OCI-LY7 (cell line): Measurements from ENCODE around the gene HEMGN. TPM values are rescaled to one million over a fixed set of nuclear protein-coding genes. Genes with fewer than 3 reads are reported as not detected.

Source experiments
- BruUV-seq: library from RNA; stranded (reverse); fragments of 400-500 nt; replicated peaks from 2 replicates; lab custom pipeline; 2021; lab: Mats Ljungman, UMichigan
- CTCF ChIA-PET: fragments of 300-600 bp; sonication (Branson Sonifier 250); formaldehyde crosslinking; loops from one replicate; lab custom pipeline; 2022; ENCODE audit warnings: antibody characterized with exemption; ENCODE audit not compliant: unreplicated experiment; lab: Charles Lee
- POLR2A ChIA-PET: fragments of 300-600 bp; sonication (Branson Sonifier 250); formaldehyde crosslinking; loops from one replicate; lab custom pipeline; 2022; ENCODE audit warnings: antibody characterized with exemption; lab: Charles Lee
- DNase-seq: peaks from one replicate; pipeline ENCODE4 v3.0.0-alpha.2; 2015; ENCODE audit warnings: low spot score
- H2AFZ ChIP-seq: fragments of 200-600 bp; sonication (generic), shearing (Covaris generic); 2 replicates; pipeline ENCODE4 v1.6.1; 2014; ENCODE audit warnings: mild to moderate bottlenecking, antibody characterized with exemption, low read length, moderate library complexity
- H3K27ac ChIP-seq: fragments of 200-600 bp; sonication (generic); 2 replicates; pipeline ENCODE4 v1.5.1; 2014; ENCODE audit warnings: mixed run types, low read depth, mild to moderate bottlenecking, moderate library complexity, low read length, inconsistent platforms; ENCODE audit not compliant: poor library complexity, severe bottlenecking
- H3K36me3 ChIP-seq: fragments of 200-600 bp; sonication (generic); 2 replicates; pipeline ENCODE4 v1.6.1; 2014; ENCODE audit warnings: mild to moderate bottlenecking, antibody characterized with exemption, low read length, moderate library complexity, mixed read lengths; ENCODE audit not compliant: insufficient read depth
- H3K4me1 ChIP-seq: fragments of 200-600 bp; sonication (generic); 2 replicates; pipeline ENCODE4 v1.5.1; 2014; ENCODE audit warnings: mild to moderate bottlenecking, low read length; ENCODE audit not compliant: insufficient read depth, poor library complexity, severe bottlenecking
- H3K4me2 ChIP-seq: fragments of 200-600 bp; sonication (generic); 2 replicates; pipeline ENCODE4 v1.6.1; 2014; ENCODE audit warnings: mild to moderate bottlenecking, low read length
- H3K4me3 ChIP-seq: fragments of 200-600 bp; sonication (generic); 2 replicates; pipeline ENCODE4 v1.5.1; 2014; ENCODE audit warnings: mild to moderate bottlenecking, low read depth, low read length; ENCODE audit not compliant: poor library complexity, severe bottlenecking
- H3K79me2 ChIP-seq: fragments of 200-600 bp; sonication (generic); 2 replicates; pipeline ENCODE4 v1.6.1; 2016; ENCODE audit warnings: low read depth, mild to moderate bottlenecking, low read length, moderate library complexity, mixed read lengths; ENCODE audit not compliant: insufficient read depth
- H3K9me2 ChIP-seq: fragments of 200-600 bp; sonication (generic); 2 replicates; pipeline ENCODE4 v1.6.1; 2016; ENCODE audit warnings: mild to moderate bottlenecking, low read length, mixed read lengths; ENCODE audit not compliant: insufficient read depth
- H3K9me3 ChIP-seq: fragments of 200-600 bp; sonication (generic); 2 replicates; pipeline ENCODE4 v1.6.1; 2014; ENCODE audit warnings: mild to moderate bottlenecking, mixed run types, low read length, mixed read lengths
- H4K20me1 ChIP-seq: fragments of 200-600 bp; sonication (generic); 2 replicates; pipeline ENCODE4 v1.6.1; 2014; ENCODE audit warnings: mild to moderate bottlenecking, antibody characterized with exemption, low read length, moderate library complexity, mixed read lengths; ENCODE audit not compliant: insufficient read depth
- CTCF ChIP-seq: fragments of 200-600 bp; sonication (generic); conservative IDR thresholded peaks from 2 replicates; pipeline ENCODE4 v1.5.1; 2014; ENCODE audit warnings: mild to moderate bottlenecking, antibody characterized with exemption, low read length, moderate library complexity, mixed read lengths
- EZH2phosphoT487 ChIP-seq: fragments of 200-600 bp; sonication (generic); IDR thresholded peaks from 2 replicates; pipeline ENCODE4 v1.6.1; 2018; ENCODE audit warnings: low read depth, borderline replicate concordance, mild to moderate bottlenecking, mixed run types, antibody characterized with exemption, low read length, moderate library complexity, mixed read lengths
- intact Hi-C: fragments of 100-400 bp; cut with micrococcal nuclease; formaldehyde crosslinking; loops from one replicate; pipeline ENCODE4 v1.10.0; 2022; ENCODE audit not compliant: unreplicated experiment
- total RNA-seq, 2 experiments: library from RNA; depleted of rRNA in 1 of 2; stranded (reverse); fragments of >200 nt in 1 of 2; shearing (Covaris generic) in 1 of 2; gene quantifications; 2 replicates each; pipeline ENCODE4 v1.2.3, GENCODE V29; 2014 to 2022

Gene HEMGN
- total RNA-seq, 2 experiments from 2014 or later, result 3.8 to 5.4 TPM

DNA sequence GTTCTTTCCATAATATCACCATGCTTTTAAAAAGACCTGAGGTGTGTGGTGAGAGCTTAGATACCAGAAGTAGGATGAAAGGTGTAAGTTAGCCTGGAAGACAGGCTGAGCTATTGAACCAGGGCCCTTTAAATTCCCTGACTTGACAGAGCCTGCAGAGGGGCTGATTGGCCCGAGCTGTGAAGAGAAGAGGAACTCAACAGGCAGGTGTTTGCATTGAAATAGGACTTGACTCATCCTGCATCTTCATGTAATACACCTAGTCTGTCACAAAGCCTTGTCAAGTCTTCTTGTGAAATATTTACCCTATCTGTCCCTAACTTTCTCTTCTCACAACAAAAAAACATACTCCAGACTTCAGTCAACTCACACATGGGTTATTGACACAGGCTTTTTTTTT is 28.5 kb upstream of the HEMGN start:
- BruUV-seq, result no TSS peak
- Histone ChIP-seq H3K4me2 (peak overlapping the region; percentile 27; the same call in 1 of the 2 replicates), H3K4me1 (peaks cover 33% of the 10 kb centered on the region), H3K79me2 (no peaks in the 10 kb centered on the region), H4K20me1 (no peaks in the 10 kb centered on the region), H3K27ac (no peak overlapping the region), H3K9me3 (no peaks in the 10 kb centered on the region), H2AFZ (no peak overlapping the region), H3K36me3 (no peaks in the 10 kb centered on the region), H3K9me2 (no peaks in the 10 kb centered on the region), H3K4me3 (no peak overlapping the region)
- ChIA-PET POLR2A (interaction anchor here (0.6 to 2.3 kb wide), 5 partner anchors 14 to 105 kb away, joined by 3 to 10 read pairs (median 3); partner anchors contain the start of genes HEMGN and NANS), CTCF (interaction anchor here (1.3 kb wide), 1 partner anchor 43 kb away, joined by 3 read pairs; no protein-coding TSS in a partner anchor)
- intact Hi-C loops, result no loop called here
- DNase-seq, result peak; percentile 49
- no peak for TF ChIP-seq CTCF
- TF ChIP-seq EZH2phosphoT487, result no peak

GRCh38 chr9:97964901-97965300 is 26.9 kb upstream of the HEMGN start:
- Histone ChIP-seq H3K4me3 (no peak overlapping the region), H3K4me2 (no peak overlapping the region), H2AFZ (no peak overlapping the region), H3K79me2 (no peaks in the 10 kb centered on the region), H3K9me3 (no peaks in the 10 kb centered on the region), H3K9me2 (no peaks in the 10 kb centered on the region), H3K27ac (no peak overlapping the region), H3K4me1 (peaks cover 23% of the 10 kb centered on the region), H4K20me1 (no peaks in the 10 kb centered on the region), H3K36me3 (no peaks in the 10 kb centered on the region)
- ChIA-PET POLR2A (interaction anchor here (0.6 to 0.7 kb wide), 3 partner anchors 16 to 1090 kb away, joined by 3 to 6 read pairs (median 4); no protein-coding TSS in a partner anchor), CTCF (no interaction called here)
- TF ChIP-seq CTCF, result no peak
- no peak for TF ChIP-seq EZH2phosphoT487
- BruUV-seq, result no TSS peak
- intact Hi-C loops, result no loop called here
- no peak for DNase-seq

DNA sequence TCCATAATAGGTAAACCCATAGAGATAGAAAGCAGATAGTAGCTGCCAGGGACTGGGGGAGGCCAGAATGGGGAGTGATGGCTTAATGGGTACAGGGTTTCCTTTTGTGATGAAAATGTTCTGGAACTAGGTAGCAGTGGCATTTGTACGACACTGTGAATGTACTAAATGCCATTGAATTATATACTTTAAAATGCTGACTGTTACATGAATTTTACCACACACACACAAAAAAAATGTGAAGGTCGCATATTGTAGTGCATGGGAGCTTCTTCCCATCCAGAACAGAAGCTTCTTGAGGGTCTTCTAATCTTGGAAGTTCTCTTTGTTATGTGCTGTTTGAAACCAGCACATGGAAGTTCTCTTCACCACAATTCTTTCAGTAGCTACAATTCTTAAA is 25.3 kb upstream of the HEMGN start:
- intact Hi-C loops, result no loop called here
- H3K4me3 ChIP-seq, result no peak overlapping the region
- BruUV-seq, result no TSS peak
- H2AFZ ChIP-seq, result no peak overlapping the region
- DNase-seq, result no peak
- H4K20me1 ChIP-seq, result no peaks in the 10 kb centered on the region
- ChIA-PET CTCF (interaction anchor here (0.6 kb wide), 1 partner anchor 17 kb away, joined by 3 read pairs; no protein-coding TSS in a partner anchor), POLR2A (interaction anchor here (1.1 to 1.7 kb wide), 5 partner anchors 8 to 41 kb away, joined by 3 to 4 read pairs (median 4); partner anchors contain the start of genes HEMGN and TRMO)
- no peaks in the 10 kb centered on the region for H3K36me3 ChIP-seq
- H3K9me2 ChIP-seq, result no peaks in the 10 kb centered on the region
- TF ChIP-seq EZH2phosphoT487 (no peak), CTCF (no peak)
- no peaks in the 10 kb centered on the region for H3K9me3 ChIP-seq
- peaks cover 12% of the 10 kb centered on the region for H3K4me1 ChIP-seq
- no peak overlapping the region for H3K4me2 ChIP-seq
- no peaks in the 10 kb centered on the region for H3K79me2 ChIP-seq
- no peak overlapping the region for H3K27ac ChIP-seq
